GM23248 (cell line): Measurements from ENCODE around the gene UBL5. TPM values are rescaled to one million over a fixed set of nuclear protein-coding genes. Genes with fewer than 3 reads are reported as not detected.

Experiments
- DNase-seq: peaks from one replicate; pipeline ENCODE4 v3.0.0-alpha.2; 2015
- H2AFZ ChIP-seq: fragments of 200-600 bp; sonication (generic); 2 replicates; pipeline ENCODE4 v1.6.1; 2016; ENCODE audit warnings: antibody characterized with exemption
- H3F3A ChIP-seq: fragments of 200-600 bp; sonication (generic); 2 replicates; pipeline ENCODE4 v1.6.1; 2016; ENCODE audit warnings: mild to moderate bottlenecking, antibody characterized with exemption, mixed run types; ENCODE audit not compliant: insufficient read depth
- H3K27ac ChIP-seq: fragments of 200-600 bp; sonication (generic); 2 replicates; pipeline ENCODE4 v1.5.1; 2016; ENCODE audit warnings: mild to moderate bottlenecking
- H3K27me3 ChIP-seq: fragments of 200-600 bp; sonication (generic); replicated peaks from 2 replicates; pipeline ENCODE4 v1.6.1; 2016; ENCODE audit warnings: mild to moderate bottlenecking; ENCODE audit not compliant: insufficient read depth
- H3K36me3 ChIP-seq: fragments of 200-600 bp; sonication (generic); 2 replicates; pipeline ENCODE4 v1.6.1; 2016; ENCODE audit warnings: low read depth, mild to moderate bottlenecking
- H3K4me1 ChIP-seq: fragments of 200-600 bp; sonication (generic); 2 replicates; pipeline ENCODE4 v1.6.1; 2016; ENCODE audit warnings: mild to moderate bottlenecking; ENCODE audit not compliant: insufficient read depth
- H3K4me2 ChIP-seq: fragments of 200-600 bp; sonication (generic); one replicate; pipeline ENCODE4 v1.6.1; 2016; ENCODE audit warnings: mild to moderate bottlenecking; ENCODE audit not compliant: unreplicated experiment
- H3K4me3 ChIP-seq: fragments of 200-600 bp; sonication (generic); 2 replicates; pipeline ENCODE4 v1.5.1; 2016; ENCODE audit warnings: mild to moderate bottlenecking
- H3K79me2 ChIP-seq: fragments of 200-600 bp; sonication (generic); 2 replicates; pipeline ENCODE4 v1.6.1; 2016; ENCODE audit warnings: mild to moderate bottlenecking; ENCODE audit not compliant: insufficient read depth
- H3K9ac ChIP-seq: fragments of 200-600 bp; sonication (generic); 2 replicates; pipeline ENCODE4 v1.6.1; 2016; ENCODE audit warnings: mild to moderate bottlenecking
- H3K9me2 ChIP-seq: fragments of 200-600 bp; sonication (generic); 2 replicates; pipeline ENCODE4 v1.6.1; 2016; ENCODE audit warnings: mixed run types, mild to moderate bottlenecking, moderate library complexity; ENCODE audit not compliant: insufficient read depth
- H3K9me3 ChIP-seq: fragments of 200-600 bp; sonication (generic); one replicate; pipeline ENCODE4 v1.6.1; 2017; ENCODE audit warnings: low read depth
- H4K20me1 ChIP-seq: fragments of 200-600 bp; sonication (generic); 2 replicates; pipeline ENCODE4 v1.6.0; 2016; ENCODE audit not compliant: insufficient read depth
- EZH2 ChIP-seq: fragments of 200-600 bp; sonication (generic); IDR thresholded peaks from 2 replicates; pipeline ENCODE4 v1.6.1; 2018; ENCODE audit warnings: antibody characterized with exemption, mild to moderate bottlenecking; ENCODE audit not compliant: insufficient read depth, poor library complexity, severe bottlenecking
- EZH2phosphoT487 ChIP-seq: fragments of 200-600 bp; sonication (generic); IDR thresholded peaks from 2 replicates; pipeline ENCODE4 v1.6.1; 2018; ENCODE audit warnings: antibody characterized with exemption, moderate library complexity, mild to moderate bottlenecking, low read depth; ENCODE audit not compliant: insufficient read depth
- WGBS, 2 experiments: methylation state at CpG; one replicate each; pipeline ENCODE4 v1.1.6; 2015 to 2017; ENCODE audit warnings: low lambda C conversion rate in 2 of 2, low coverage in 1 of 2; ENCODE audit errors: missing lambda C conversion rate in 2 of 2; 5-methylcytosine and 5-hydroxymethylcytosine counted together
- in situ Hi-C: fragments of 300-500 bp; cut with MboI; formaldehyde crosslinking; loops from 2 replicates; pipeline ENCODE4 v1.15.0; 2020
- polyA plus RNA-seq: library from polyadenylated mRNA; unstranded; fragments of >200 nt; fragmentation: Nextera tagmentation; extraction: Ambion mirVana; gene quantifications from 2 replicates; pipeline ENCODE4 v1.2.1, GENCODE V29; 2016
- total RNA-seq: library from RNA; depleted of rRNA; stranded (reverse); fragments of >200 nt; shearing (Covaris generic); gene quantifications from 2 replicates; pipeline ENCODE4 v1.2.3, GENCODE V29; 2014

Gene UBL5
- total and polyA plus RNA-seq, 2 experiments from 2014 or later = 392 to 605 TPM

- H3K79me2 ChIP-seq = no peaks in the 10 kb centered on the region
- H3K36me3 ChIP-seq = peaks cover 5% of the 10 kb centered on the region; the same call in 1 of the 2 replicates
- H3K4me2 ChIP-seq = no peak overlapping the region
- 43 to 53% methylated on average over 4 of the region's 4 CpGs for WGBS, 2 experiments
- no peak for DNase-seq
- no peak overlapping the region for H2AFZ ChIP-seq
- H3K4me3 ChIP-seq = no peak overlapping the region
- no peak overlapping the region for H3K9ac ChIP-seq
- H3F3A ChIP-seq = no peaks in the 10 kb centered on the region
- H3K4me1 ChIP-seq = 0 out of 2 replicates have a peak, but pooled peaks cover 2% of the 10 kb centered on the region
- no peaks in the 10 kb centered on the region for H3K9me3 ChIP-seq
- no peaks in the 10 kb centered on the region for H3K9me2 ChIP-seq
- no peak overlapping the region for H3K27ac ChIP-seq
- H4K20me1 ChIP-seq = no peaks in the 10 kb centered on the region
- no peaks in the 10 kb centered on the region for H3K27me3 ChIP-seq
- TF ChIP-seq EZH2phosphoT487 (no peak), EZH2 (no peak)
- in situ Hi-C loops = no loop called here
Observed at GRCh38 chr19:9848060-9848459, 20.3 kb downstream of the UBL5 start.

GRCh38 chr19:9848762-9849161 is 21.0 kb downstream of the UBL5 start:
- in situ Hi-C loops = no loop called here
- Histone ChIP-seq H2AFZ (no peak overlapping the region), H3K27ac (no peak overlapping the region), H3K9me3 (no peaks in the 10 kb centered on the region), H3K9ac (no peak overlapping the region), H4K20me1 (no peaks in the 10 kb centered on the region), H3K4me2 (no peak overlapping the region), H3F3A (no peaks in the 10 kb centered on the region), H3K36me3 (peaks cover 5% of the 10 kb centered on the region; the same call in 1 of the 2 replicates), H3K4me3 (no peak overlapping the region), H3K4me1 (0 out of 2 replicates have a peak, but pooled peaks cover 5% of the 10 kb centered on the region), H3K9me2 (no peaks in the 10 kb centered on the region), H3K27me3 (no peaks in the 10 kb centered on the region), H3K79me2 (no peaks in the 10 kb centered on the region)
- DNase-seq = no peak
- no peak for TF ChIP-seq EZH2phosphoT487
- TF ChIP-seq EZH2 = no peak
- WGBS, 2 experiments = 90 to 91% methylated on average over 19 to 23 of the region's 23 CpGs

GRCh38 chr19:9849791-9850190 is 22.1 kb downstream of the UBL5 start:
- Histone ChIP-seq H3K79me2 (no peaks in the 10 kb centered on the region), H3K9me3 (no peaks in the 10 kb centered on the region), H2AFZ (no peak overlapping the region), H3K9me2 (no peaks in the 10 kb centered on the region), H4K20me1 (no peaks in the 10 kb centered on the region), H3K36me3 (no peaks in the 10 kb centered on the region), H3K27ac (no peak overlapping the region), H3F3A (no peaks in the 10 kb centered on the region), H3K9ac (no peak overlapping the region), H3K4me2 (no peak overlapping the region), H3K27me3 (no peaks in the 10 kb centered on the region), H3K4me3 (no peak overlapping the region), H3K4me1 (0 out of 2 replicates have a peak, but pooled peaks cover 5% of the 10 kb centered on the region)
- TF ChIP-seq EZH2phosphoT487 (no peak), EZH2 (no peak)
- 66 to 74% methylated on average over 5 to 7 of the region's 7 CpGs for WGBS, 2 experiments
- in situ Hi-C loops = no loop called here
- DNase-seq = no peak

- DNase-seq = no peak
- H2AFZ ChIP-seq = no peak overlapping the region
- H3K9me3 ChIP-seq = no peaks in the 10 kb centered on the region
- in situ Hi-C loops = no loop called here
- TF ChIP-seq EZH2 (no peak), EZH2phosphoT487 (no peak)
- H3K4me2 ChIP-seq = no peak overlapping the region
- H3K79me2 ChIP-seq = no peaks in the 10 kb centered on the region
- H4K20me1 ChIP-seq = no peaks in the 10 kb centered on the region
- H3K4me3 ChIP-seq = no peak overlapping the region
- 0 out of 2 replicates have a peak, but pooled peaks cover 5% of the 10 kb centered on the region for H3K4me1 ChIP-seq
- H3K36me3 ChIP-seq = no peaks in the 10 kb centered on the region
- no peaks in the 10 kb centered on the region for H3K9me2 ChIP-seq
- WGBS, 2 experiments = 72 to 74% methylated on average over 18 to 19 of the region's 19 CpGs
- no peak overlapping the region for H3K27ac ChIP-seq
- H3K9ac ChIP-seq = no peak overlapping the region
- no peaks in the 10 kb centered on the region for H3K27me3 ChIP-seq
- H3F3A ChIP-seq = no peaks in the 10 kb centered on the region
Observed at GRCh38 chr19:9850235-9850959, 22.7 kb downstream of the UBL5 start.
